ENCODE data around the gene JAZF1.

DNA sequence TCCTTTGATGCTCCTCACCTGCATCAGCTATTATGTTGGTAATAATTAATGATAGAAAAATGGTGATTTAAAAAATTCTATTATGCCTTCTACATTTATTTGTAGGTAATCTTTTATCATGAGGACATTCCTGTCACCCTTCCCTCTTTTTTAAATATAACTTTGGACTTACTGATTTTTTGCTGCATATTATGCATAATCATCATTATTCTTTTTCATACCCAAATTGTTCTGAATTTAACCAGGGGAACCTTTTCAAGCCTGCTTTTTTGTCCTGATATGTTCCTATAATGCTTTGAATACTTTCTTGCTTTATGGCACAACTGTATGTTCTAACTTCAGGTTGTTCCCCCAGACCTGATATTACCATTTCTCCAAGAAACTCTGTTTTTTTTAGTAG lies 392.2 kb downstream of the JAZF1 start:
- TF ChIP-seq, protein P1, sequence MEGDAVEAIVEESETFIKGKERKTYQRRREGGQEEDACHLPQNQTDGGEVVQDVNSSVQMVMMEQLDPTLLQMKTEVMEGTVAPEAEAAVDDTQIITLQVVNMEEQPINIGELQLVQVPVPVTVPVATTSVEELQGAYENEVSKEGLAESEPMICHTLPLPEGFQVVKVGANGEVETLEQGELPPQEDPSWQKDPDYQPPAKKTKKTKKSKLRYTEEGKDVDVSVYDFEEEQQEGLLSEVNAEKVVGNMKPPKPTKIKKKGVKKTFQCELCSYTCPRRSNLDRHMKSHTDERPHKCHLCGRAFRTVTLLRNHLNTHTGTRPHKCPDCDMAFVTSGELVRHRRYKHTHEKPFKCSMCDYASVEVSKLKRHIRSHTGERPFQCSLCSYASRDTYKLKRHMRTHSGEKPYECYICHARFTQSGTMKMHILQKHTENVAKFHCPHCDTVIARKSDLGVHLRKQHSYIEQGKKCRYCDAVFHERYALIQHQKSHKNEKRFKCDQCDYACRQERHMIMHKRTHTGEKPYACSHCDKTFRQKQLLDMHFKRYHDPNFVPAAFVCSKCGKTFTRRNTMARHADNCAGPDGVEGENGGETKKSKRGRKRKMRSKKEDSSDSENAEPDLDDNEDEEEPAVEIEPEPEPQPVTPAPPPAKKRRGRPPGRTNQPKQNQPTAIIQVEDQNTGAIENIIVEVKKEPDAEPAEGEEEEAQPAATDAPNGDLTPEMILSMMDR (IDR thresholded peaks at IDR 0.05; ENCODE audit: low read depth, low read length, poor library complexity, severe bottlenecking): no peak
- no peak for TF ChIP-seq EZH2phosphoT487 (IDR thresholded peaks at IDR 0.05; ENCODE audit: borderline replicate concordance, low read length)

All from DOHH2 (cell line).